Smooth muscle cell of trachea (primary cell): ENCODE measurements around the gene CCL13. TPM values are rescaled to one million over a fixed set of nuclear protein-coding genes. Genes with fewer than 3 reads are reported as not detected.

Experiments
- total RNA-seq: library from RNA; depleted of rRNA; stranded (reverse); fragments of >200 nt; gene quantifications from 2 replicates; pipeline ENCODE4 v1.2.1, GENCODE V29; 2014

The CCL13 gene
- total RNA-seq, result 1.8 TPM in 1 of 2 replicates, not detected in the other

GRCh38 chr17:34356194-34356593 lies at the start of gene CCL13:
TSS of gene CCL13 (plus strand) at chr17:34356480. CDS start at chr17:34356527, 47 bp downstream.

GRCh38 chr17:34319039-34319483 lies 37.2 kb upstream of the CCL13 start, which contains the start of gene CCL8:
TSS of gene CCL8 (plus strand) at chr17:34319435. CDS start at chr17:34319502, 67 bp downstream.

GRCh38 chr17:34363183-34363661 lies 6.9 kb downstream of the CCL13 start, which contains the start of gene CCL1:
TSS of gene CCL1 (minus strand) at chr17:34363233. CDS start at chr17:34363161, 72 bp downstream.

Other genes with a start within 250 kb of the CCL13 start
- 2.3 and 50.4 TPM in 2 replicates for gene CCL2, start 101.2 kb upstream of the CCL13 start, total RNA-seq
- gene CCL7, start 86.3 kb upstream of the CCL13 start, total RNA-seq, result 1.7 TPM in 1 of 2 replicates, not detected in the other
- gene CCL11, start 70.7 kb upstream of the CCL13 start, total RNA-seq, result 1.7 TPM in 1 of 2 replicates, not detected in the other
- 1.2 TPM in 1 of 2 replicates, not detected in the other for gene CCL8, start 37.0 kb upstream of the CCL13 start, total RNA-seq
- not detected in 2 replicates for gene CCL1, start 6.8 kb downstream of the CCL13 start, total RNA-seq
- gene TMEM132E, start 223.1 kb downstream of the CCL13 start, total RNA-seq, result not detected in 2 replicates